HepG2 (cell line): ENCODE measurements around the gene TMEM62. TPM values are rescaled to one million over a fixed set of nuclear protein-coding genes. Genes with fewer than 3 reads are reported as not detected.

Experiments used
- POLR2G ChIP-seq: fragments of 200-400 bp; formaldehyde crosslinking; IDR thresholded peaks from 2 replicates; pipeline ENCODE4 v1.6.1; 2018; ENCODE audit warnings: mild to moderate bottlenecking, low read depth, low read length, moderate library complexity
- YY1 ChIP-seq: IDR thresholded peaks from 2 replicates; pipeline ENCODE4 v1.6.1; 2011; ENCODE audit warnings: low read length, low read depth, moderate library complexity, mild to moderate bottlenecking; ENCODE audit not compliant: insufficient read depth, insufficient replicate concordance
- ZBTB7A ChIP-seq: sonication (generic); formaldehyde crosslinking; IDR thresholded peaks from 2 replicates; pipeline ENCODE4 v1.8.0; 2022; ENCODE audit warnings: mild to moderate bottlenecking, missing genetic modification reagents
- ZNF331 ChIP-seq: sonication (generic); formaldehyde crosslinking; IDR thresholded peaks from 2 replicates; pipeline ENCODE4 v1.4.0; 2020; ENCODE audit warnings: missing genetic modification reagents
- ZNF343 ChIP-seq: sonication (generic); formaldehyde crosslinking; IDR thresholded peaks from 2 replicates; pipeline ENCODE4 v1.4.0; 2020; ENCODE audit warnings: mild to moderate bottlenecking, missing genetic modification reagents
- ZNF546 ChIP-seq: sonication (generic); formaldehyde crosslinking; conservative IDR thresholded peaks from 2 replicates; pipeline ENCODE4 v1.8.1; 2023; ENCODE audit warnings: mild to moderate bottlenecking, missing genetic modification reagents
- polyA plus RNA-seq, 8 experiments: library from polyadenylated mRNA; depleted of rRNA in 3 of 8; stranded (reverse) in 7 of 8; unstranded in 1 of 8; fragments of >200 nt; fragmentation: Illumina TruSeq in 4 of 8; extraction: Trizol in 4 of 8; gene quantifications; 2 replicates each; pipeline versions ENCODE4 v1.2.1 to v1.2.3, GENCODE V29; 2011 to 2016; ENCODE audit warnings: low read depth in 4 of 8, missing spikeins in 1 of 8, mixed read lengths in 1 of 8; ENCODE audit not compliant: insufficient read depth in 1 of 8
- total RNA-seq, 5 experiments: library from RNA; depleted of rRNA; stranded (reverse); fragments of >200 nt; fragmentation: Illumina TruSeq; extraction: Trizol; gene quantifications; 2 replicates each; pipeline ENCODE4 v1.2.3, GENCODE V29; 2016; ENCODE audit warnings: low read depth in 1 of 5
- TF ChIP-seq, protein P1 (sequence below): sonication (generic); formaldehyde crosslinking; IDR thresholded peaks from 2 replicates; pipeline ENCODE4 v1.8.1; 2022; ENCODE audit warnings: mild to moderate bottlenecking, missing genetic modification reagents
- TF ChIP-seq, protein P2 (sequence below): sonication (generic); formaldehyde crosslinking; conservative IDR thresholded peaks from 2 replicates; pipeline ENCODE4 v1.8.1; 2023; ENCODE audit warnings: missing genetic modification reagents
- TF ChIP-seq, protein P3 (sequence below): sonication (generic); formaldehyde crosslinking; IDR thresholded peaks from 2 replicates; pipeline ENCODE4 v1.4.0; 2020; ENCODE audit warnings: missing genetic modification reagents, borderline replicate concordance
- TF ChIP-seq, protein P4 (sequence below): sonication (generic); formaldehyde crosslinking; IDR thresholded peaks from 2 replicates; pipeline ENCODE4 v1.4.0; 2020; ENCODE audit warnings: missing genetic modification reagents

The TMEM62 gene
- total and polyA plus RNA-seq, 2 of the 13 experiments (the other 11 are each of a cell fraction or from before 2014, with no cell fraction given), result 14.2 to 20.9 TPM

DNA sequence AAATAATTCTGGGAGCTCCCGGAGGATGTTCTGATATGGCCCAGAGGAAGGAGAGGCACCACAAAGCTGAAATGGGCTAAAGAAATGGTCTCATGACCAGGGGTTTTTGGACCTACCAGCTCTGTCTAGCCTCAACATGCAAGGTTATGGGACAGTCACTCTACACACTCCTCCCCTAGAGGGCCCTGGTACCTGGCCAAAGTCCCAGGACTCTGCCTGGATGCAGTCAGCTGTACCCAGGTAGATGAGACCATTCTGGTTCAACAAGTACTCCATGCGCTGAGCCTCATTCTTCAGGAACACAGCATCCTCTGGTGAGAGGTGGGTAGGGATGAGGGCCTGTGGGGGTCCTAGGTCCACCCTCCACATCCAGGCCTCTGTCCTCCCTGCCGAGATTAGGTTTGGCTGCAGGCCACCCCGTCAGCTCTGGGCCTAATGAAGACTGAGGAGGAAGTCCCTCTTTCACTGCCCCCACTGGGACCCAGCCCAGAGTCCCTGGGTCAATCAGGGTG lies 77.9 kb downstream of the TMEM62 start (continued):
- TF ChIP-seq, protein P1, sequence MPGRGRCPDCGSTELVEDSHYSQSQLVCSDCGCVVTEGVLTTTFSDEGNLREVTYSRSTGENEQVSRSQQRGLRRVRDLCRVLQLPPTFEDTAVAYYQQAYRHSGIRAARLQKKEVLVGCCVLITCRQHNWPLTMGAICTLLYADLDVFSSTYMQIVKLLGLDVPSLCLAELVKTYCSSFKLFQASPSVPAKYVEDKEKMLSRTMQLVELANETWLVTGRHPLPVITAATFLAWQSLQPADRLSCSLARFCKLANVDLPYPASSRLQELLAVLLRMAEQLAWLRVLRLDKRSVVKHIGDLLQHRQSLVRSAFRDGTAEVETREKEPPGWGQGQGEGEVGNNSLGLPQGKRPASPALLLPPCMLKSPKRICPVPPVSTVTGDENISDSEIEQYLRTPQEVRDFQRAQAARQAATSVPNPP (CRISPR knock-in tag), result no peak
- TF ChIP-seq ZNF331 (no peak), POLR2G (no peak), ZNF546 (CRISPR knock-in tag) (no peak), ZNF343 (CRISPR knock-in tag) (no peak), YY1 (no peak), ZBTB7A (no peak)
- TF ChIP-seq, protein P2, sequence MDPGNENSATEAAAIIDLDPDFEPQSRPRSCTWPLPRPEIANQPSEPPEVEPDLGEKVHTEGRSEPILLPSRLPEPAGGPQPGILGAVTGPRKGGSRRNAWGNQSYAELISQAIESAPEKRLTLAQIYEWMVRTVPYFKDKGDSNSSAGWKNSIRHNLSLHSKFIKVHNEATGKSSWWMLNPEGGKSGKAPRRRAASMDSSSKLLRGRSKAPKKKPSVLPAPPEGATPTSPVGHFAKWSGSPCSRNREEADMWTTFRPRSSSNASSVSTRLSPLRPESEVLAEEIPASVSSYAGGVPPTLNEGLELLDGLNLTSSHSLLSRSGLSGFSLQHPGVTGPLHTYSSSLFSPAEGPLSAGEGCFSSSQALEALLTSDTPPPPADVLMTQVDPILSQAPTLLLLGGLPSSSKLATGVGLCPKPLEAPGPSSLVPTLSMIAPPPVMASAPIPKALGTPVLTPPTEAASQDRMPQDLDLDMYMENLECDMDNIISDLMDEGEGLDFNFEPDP (CRISPR knock-in tag), result no peak
- TF ChIP-seq, protein P3, sequence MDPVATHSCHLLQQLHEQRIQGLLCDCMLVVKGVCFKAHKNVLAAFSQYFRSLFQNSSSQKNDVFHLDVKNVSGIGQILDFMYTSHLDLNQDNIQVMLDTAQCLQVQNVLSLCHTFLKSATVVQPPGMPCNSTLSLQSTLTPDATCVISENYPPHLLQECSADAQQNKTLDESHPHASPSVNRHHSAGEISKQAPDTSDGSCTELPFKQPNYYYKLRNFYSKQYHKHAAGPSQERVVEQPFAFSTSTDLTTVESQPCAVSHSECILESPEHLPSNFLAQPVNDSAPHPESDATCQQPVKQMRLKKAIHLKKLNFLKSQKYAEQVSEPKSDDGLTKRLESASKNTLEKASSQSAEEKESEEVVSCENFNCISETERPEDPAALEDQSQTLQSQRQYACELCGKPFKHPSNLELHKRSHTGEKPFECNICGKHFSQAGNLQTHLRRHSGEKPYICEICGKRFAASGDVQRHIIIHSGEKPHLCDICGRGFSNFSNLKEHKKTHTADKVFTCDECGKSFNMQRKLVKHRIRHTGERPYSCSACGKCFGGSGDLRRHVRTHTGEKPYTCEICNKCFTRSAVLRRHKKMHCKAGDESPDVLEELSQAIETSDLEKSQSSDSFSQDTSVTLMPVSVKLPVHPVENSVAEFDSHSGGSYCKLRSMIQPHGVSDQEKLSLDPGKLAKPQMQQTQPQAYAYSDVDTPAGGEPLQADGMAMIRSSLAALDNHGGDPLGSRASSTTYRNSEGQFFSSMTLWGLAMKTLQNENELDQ (CRISPR knock-in tag), result no peak
- TF ChIP-seq, protein P4, sequence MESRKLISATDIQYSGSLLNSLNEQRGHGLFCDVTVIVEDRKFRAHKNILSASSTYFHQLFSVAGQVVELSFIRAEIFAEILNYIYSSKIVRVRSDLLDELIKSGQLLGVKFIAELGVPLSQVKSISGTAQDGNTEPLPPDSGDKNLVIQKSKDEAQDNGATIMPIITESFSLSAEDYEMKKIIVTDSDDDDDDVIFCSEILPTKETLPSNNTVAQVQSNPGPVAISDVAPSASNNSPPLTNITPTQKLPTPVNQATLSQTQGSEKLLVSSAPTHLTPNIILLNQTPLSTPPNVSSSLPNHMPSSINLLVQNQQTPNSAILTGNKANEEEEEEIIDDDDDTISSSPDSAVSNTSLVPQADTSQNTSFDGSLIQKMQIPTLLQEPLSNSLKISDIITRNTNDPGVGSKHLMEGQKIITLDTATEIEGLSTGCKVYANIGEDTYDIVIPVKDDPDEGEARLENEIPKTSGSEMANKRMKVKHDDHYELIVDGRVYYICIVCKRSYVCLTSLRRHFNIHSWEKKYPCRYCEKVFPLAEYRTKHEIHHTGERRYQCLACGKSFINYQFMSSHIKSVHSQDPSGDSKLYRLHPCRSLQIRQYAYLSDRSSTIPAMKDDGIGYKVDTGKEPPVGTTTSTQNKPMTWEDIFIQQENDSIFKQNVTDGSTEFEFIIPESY, result no peak
